ENCODE data around the gene ATP1A4.
"Not testable (repeated sequence)": the region's sequence is repeated elsewhere in the genome, so short reads cannot be mapped to it uniquely, and the experiment has no call there.

ATP1A4 gene

DNA sequence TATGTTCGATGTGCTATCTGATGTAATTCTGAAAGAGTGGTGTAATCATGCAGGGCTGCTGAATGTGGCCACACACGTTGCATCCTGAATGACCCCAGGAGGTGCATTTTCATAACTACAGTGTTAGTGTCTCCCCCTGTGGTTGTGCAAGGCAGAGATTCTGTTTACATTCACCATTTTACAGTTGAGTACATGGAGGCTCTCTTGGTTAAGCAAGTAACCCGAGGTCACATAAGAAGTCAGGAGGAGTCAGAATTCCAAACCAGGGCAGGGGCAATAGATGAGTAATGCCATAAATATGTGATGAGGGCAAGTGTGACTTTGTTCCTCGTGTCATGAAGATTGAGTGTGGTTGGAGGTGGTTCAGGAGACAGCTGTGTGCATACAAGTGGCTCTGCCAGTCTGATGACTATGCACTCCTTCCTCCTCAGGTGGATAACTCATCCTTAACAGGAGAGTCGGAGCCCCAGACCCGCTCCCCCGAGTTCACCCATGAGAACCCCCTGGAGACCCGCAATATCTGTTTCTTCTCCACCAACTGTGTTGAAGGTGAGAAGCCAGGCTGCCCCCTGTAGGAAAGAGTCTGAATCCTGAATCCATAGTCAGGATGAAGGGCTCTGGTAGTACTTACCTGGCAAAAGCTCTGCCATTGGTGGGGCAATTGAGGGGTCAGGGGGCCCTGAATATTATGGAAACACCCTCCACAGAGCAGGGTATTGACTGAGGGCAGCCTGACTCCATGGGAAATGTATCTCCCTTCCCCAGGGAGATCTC lies 26.5 kb upstream of the ATP1A4 start:
- FAIRE-seq = no peak

DNA sequence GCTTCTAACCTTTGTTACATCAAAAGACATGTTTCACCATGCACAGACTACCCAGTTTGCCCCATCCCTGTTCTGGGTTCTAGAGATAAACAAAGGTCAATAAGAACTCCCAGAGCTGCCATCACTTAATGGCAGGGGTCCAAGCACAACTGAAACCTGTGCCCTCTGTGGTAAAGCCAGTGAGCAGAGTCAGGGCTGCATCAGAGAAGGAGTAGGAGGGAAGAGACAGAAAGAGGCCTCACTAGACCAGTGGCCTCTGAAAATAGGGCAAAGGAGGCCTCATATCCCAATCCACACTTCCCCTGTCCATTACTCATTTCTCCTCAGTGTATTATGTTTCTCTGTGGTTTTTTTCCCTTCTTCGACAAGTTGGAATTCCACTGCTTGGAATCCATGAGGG lies 25.7 kb upstream of the ATP1A4 start:
- FAIRE-seq = no peak

DNA sequence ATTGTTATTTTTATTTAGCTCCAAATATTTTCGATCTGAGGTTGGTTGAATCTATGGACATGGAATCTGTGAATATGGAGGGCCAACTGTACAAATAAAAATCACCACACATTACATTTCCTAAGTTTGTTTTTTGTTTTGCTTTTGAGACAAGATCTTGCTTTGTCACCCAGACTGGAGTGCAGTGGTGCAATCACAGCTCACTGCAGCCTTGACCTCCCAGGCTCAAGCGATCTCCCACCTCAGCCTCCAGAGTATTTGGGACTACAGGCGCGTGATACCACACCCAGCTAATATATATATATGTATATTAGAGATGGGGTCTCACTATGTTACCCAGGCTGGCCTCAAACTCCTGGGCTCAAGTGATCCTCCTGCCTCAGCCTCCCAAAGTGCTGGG lies 25.1 kb upstream of the ATP1A4 start:
- not testable (repeated sequence) for FAIRE-seq

DNA sequence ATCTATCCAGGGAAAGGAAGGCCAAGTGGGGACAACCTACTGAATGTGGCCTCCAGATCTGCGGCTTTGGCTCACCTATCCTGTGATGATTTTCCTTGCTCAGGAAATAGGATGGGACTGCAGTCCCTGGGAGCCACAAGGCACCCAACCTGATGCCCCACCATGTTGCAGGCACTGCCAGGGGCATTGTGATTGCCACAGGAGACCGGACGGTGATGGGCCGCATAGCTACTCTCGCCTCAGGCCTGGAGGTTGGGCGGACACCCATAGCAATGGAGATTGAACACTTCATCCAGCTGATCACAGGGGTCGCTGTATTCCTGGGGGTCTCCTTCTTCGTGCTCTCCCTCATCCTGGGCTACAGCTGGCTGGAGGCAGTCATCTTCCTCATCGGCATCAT lies 24.0 kb upstream of the ATP1A4 start:
- no peak for FAIRE-seq

DNA sequence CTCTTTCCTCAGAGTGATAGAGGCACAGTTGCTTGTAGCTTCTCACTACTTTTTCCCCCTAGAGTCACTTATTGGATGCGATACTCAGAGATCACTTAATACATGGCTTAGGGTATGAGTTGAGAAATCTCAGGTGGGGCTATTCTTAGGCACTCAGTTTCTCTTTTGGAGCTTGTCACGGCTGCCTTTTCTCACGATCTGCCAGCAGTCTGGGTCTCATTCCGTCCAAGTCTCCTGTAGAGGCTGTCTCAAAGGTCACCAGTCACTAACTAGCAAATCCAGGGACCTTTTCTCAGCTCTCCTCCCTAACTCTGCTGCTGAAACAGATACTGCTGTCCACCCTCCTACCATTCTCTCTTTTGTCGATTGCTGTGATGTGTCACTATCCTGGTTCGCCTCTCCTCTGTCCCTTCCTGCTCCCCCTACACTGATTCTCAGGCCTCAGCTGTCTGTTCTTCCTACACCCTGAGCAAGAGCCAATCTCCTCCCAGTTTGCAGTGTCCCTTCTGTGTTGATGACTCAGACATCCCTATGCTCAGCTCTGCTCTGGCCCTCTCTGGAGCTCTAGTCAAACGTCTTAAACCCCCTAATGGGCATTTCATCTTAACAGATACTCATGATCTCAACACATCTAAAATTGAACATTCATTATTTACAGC lies 23.4 kb upstream of the ATP1A4 start:
- FAIRE-seq = no peak

DNA sequence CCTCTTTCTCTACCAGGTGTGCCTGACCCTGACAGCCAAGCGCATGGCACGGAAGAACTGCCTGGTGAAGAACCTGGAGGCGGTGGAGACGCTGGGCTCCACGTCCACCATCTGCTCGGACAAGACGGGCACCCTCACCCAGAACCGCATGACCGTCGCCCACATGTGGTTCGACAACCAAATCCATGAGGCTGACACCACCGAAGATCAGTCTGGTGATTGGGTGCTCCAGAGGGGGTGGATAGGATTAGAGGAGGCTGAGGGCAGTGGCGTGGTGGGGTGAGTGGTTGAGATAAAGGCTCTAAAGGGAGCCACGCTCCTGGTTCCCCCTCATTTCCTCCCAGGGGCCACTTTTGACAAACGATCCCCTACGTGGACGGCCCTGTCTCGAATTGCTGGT lies 22.8 kb upstream of the ATP1A4 start:
- no peak for FAIRE-seq

DNA sequence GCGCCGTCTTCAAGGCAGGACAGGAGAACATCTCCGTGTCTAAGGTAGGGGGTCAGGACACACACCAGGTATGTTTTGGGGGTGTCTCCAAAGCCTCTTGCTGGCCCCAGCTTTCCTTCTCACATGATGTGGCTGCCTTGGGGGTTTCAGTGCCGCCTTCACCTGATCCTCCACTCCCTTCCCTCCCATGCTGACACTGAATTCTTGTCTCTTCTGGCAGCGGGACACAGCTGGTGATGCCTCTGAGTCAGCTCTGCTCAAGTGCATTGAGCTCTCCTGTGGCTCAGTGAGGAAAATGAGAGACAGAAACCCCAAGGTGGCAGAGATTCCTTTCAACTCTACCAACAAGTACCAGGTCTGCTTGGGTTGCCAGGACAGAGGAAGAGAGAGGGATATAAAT lies 22.4 kb upstream of the ATP1A4 start:
- FAIRE-seq = no peak

DNA sequence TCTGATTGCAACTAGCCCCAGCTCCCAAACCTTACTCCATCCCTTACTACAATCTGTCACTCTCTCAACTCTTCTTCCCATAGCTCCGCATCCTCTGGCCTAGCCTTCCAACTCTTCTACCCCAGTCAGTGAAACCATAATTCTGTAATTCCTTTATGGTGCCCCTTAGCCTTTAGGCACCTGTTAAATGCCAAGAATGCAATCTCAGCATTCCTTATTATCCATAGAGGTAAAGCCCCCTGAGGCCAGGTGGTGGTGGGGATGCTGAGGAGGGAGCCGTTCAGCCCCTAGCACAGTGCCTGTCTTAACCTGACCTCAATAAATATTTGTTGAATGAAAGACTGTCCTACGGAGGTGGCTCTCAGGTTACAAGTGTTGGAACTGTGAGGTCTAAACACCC lies 21.8 kb upstream of the ATP1A4 start:
- FAIRE-seq = no peak

DNA sequence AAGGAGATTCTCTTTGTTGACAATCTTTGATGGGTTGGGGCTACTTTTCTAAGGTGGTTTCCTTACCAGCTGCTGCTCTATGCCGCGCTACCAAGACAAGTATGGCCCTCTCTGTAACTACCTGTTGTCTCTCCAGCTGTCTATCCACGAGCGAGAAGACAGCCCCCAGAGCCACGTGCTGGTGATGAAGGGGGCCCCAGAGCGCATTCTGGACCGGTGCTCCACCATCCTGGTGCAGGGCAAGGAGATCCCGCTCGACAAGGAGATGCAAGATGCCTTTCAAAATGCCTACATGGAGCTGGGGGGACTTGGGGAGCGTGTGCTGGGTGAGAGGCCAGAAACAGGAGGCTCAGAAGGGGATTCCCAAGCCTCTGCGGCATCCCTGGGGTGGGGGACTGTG lies 21.4 kb upstream of the ATP1A4 start:
- FAIRE-seq = no peak

DNA sequence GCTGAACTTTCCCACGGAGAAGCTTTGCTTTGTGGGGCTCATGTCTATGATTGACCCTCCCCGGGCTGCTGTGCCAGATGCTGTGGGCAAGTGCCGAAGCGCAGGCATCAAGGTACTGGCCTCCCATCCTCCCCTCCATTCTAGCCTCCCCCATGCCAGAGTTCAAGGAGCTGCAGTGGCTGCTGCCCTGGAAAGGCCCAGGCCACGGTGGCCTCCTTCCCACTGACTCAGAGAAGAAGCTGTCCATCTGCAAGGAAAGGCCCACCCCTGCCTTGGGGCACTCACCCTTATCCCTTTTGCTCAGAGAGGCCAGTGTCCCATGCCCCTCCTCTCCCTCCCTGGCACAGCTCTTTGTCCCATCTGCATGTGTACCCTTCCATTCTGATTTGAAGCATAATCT lies 20.9 kb upstream of the ATP1A4 start:
- no peak for FAIRE-seq

DNA sequence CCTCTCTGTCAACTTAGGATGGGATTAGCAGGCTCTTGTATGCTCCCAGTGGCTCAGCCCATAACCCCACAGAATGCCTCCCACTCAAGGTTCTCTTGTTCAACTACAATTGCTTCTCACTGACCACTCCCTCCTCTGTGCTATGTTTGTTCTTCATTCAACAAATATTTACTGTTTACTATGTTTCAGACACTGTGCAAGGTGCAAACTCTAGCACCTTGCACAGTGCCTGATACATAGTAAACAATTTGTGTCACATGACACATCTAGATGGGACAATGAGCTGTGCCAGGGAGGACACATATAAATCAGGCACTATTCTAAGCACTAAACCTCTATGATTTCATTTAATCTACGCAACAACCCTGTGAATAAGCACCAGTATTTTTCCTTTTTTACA lies 20.5 kb upstream of the ATP1A4 start:
- no peak for FAIRE-seq

DNA sequence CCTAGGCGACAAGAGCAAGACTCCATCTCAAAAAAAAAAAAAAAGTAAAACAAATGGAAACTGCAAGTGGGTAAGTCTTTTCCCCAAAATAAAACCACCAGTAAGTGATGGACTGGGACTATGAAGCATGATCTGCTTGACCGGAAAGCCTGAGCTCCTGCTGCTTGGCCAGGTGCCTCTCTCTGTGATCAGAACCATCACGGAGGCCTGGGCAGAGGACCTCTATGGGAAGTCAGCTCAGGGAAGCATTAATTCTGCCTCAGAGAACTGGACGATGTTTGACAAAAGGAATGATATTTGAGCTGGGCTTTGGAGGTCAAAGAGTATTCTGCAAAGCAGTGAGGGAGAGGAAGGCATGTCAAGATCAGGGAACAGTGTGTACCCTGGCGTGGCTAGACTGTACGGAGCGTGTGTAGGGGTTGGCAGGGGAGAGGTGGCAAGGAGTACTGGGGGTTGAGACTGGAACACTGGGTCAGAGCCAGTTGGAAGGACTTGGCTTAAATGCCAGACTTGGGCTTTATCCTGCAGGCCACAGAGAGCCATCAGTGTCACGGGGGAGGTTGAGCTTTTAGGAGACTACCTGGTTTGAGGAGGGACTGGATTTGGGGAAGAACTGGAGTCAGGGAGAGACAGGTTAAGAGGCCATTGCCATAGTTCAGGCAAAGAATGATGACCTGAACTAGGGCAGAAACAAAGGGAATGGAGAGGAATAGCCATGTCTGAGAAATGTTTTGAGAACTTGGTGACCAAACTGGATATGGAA lies 19.4 kb upstream of the ATP1A4 start:
- no peak for FAIRE-seq

DNA sequence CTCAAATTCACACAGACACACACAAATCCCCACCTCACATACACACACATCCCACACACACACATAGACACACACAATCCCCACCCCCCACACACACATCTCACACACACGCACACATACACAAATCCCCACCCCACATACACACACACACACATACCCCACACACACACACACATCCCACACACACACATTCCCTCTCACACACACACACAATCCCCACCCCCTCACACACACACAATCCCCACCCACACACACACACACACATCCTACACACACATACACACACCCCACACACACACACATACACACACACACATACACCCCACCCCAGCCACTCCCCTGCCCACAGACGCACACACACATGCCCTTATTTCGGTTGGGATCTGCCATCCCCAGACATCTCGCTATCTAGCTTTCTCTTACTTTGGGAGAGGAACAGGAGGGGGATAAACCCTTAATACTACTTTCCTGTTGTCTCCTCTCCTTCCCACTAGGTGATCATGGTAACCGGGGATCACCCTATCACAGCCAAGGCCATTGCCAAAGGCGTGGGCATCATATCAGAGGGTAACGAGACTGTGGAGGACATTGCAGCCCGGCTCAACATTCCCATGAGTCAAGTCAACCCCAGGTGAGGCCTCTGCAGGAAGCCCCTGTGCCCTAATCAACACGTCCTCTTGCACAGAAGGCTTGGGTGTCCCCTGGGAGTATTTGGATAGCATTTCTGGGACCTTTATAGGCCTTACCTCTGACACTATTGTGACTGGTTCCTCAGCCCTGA lies 17.2 kb upstream of the ATP1A4 start:
- no peak for FAIRE-seq

DNA sequence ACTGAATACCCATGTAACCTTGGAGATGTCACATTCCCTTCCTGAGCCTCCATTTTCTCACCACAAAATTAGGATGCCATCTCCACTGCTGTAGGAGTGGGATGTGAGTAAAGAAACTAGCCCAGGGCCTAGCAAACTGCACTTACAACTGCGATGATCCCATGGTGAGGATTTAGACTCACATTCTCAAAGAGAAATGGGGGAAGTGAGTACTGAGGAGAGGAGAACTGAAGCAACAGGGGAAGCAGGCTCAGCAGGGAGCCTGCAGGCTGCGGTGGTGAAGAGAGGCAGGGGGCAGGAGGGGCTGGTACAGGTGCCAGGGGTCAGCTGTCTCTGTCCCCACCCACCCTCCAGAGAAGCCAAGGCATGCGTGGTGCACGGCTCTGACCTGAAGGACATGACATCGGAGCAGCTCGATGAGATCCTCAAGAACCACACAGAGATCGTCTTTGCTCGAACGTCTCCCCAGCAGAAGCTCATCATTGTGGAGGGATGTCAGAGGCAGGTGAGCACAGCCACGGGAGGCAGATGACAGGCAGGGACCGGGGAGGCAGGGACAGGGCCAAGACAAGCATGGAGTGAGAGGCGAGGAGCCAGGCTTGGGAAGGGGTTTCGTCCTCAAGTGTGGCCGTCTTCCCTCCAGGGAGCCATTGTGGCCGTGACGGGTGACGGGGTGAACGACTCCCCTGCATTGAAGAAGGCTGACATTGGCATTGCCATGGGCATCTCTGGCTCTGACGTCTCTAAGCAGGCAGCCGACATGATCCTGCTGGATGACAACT lies 16.4 kb upstream of the ATP1A4 start:
- no peak for FAIRE-seq

DNA sequence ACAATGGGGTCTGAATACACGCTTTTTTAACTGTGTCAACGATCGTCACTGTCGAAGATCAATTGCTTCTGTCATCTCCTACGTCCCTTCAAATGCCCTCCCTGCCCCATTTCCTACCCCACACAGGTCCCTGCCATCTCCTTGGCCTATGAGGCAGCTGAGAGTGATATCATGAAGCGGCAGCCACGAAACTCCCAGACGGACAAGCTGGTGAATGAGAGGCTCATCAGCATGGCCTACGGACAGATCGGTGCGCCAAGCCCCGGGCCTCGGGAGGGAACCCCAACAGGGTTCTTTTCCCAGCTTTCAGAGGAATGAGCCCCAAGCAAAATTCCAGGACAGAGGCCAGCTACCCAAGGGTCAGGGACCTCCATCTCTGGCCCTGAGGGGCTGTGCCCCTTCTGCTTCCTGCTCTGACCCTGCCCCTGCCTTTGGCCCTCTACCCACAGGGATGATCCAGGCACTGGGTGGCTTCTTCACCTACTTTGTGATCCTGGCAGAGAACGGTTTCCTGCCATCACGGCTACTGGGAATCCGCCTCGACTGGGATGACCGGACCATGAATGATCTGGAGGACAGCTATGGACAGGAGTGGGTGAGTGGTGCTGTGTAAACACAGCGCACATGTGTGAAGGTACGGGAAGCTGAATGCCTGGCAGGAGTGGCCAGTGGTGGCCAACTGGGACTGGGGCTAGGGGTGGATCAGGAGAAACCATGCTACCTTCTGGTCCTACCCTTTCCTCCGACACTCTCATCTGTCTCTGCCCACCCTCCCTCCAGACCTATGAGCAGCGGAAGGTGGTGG lies 15.1 kb upstream of the ATP1A4 start:
- no peak for FAIRE-seq

DNA sequence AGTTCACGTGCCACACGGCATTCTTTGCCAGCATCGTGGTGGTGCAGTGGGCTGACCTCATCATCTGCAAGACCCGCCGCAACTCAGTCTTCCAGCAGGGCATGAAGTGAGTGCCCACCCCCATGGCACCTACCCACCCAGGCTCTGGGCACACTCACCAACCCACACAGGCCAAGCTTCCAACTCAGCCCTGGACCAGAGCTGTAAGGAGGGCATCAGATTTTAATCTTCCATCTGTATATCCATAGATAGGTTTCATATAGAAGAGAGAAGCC lies 14.5 kb upstream of the ATP1A4 start:
- FAIRE-seq = no peak

DNA sequence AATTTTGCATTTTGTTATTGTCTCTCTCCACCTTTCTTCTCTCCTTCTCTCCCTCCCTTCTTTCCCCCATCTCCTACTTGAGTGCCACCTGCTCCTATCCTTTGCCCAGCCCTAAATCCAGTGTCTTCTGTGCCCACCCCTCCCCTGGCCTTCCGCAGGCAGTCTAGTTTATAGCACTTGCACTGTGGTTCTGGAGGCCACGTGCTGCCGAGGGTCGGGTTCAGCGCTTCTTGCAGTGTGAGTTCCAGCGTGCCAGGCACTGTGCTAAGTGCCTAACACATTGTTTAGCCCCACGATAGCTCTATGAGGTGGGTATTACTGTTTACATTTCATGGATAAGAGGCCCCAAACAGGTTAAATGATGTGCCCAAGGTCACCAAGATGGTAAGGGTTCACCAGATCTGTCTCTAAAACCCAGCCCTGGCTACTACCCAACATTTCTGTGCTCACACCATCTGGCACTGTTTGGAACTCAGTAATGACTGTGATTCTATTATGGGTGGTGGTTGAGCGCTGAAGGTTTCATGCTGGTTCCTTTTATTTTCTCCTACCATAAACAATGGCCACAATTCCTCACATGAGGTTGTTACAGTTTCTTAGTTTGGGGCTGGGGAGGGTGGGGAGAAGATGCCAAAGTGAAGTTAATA lies 14.1 kb upstream of the ATP1A4 start:
- no peak for FAIRE-seq

DNA sequence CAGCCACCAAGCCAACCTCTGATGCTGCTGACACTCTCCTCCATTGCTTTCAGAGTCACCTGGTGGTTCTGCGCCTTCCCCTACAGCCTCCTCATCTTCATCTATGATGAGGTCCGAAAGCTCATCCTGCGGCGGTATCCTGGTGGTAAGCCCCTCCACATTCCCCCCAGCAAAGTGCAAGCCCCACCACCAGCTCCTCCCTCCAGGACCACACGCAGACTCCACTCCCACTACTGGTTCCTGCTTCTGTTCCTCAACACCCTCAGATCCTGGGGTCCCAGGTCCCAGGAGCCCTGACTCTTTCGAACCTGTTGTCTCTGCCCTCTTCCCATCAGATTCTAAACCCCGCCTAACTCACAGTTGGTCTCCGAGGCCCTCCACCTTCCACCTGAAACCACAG lies 11.6 kb upstream of the ATP1A4 start:
- no peak for FAIRE-seq

DNA sequence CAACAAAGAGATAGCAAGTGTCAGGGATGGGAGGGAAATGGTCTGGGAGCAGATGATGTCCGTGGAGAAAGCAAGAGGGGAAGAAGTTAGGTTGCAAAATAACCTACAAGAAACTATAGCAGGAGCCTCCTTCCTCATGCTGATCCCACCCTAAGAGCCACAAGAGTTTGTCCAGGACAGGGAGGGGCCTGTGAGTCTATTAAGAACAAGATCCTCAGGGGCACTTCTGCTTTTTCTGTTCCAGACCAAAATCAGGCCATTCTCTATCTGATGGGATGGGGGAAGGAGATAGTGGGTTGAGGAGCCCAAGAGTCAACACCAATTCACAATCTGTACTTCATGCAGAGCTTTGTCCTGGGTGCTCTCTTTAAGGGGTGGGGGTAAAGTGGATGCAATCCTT lies 7.7 kb upstream of the ATP1A4 start:
- FAIRE-seq = no peak

DNA sequence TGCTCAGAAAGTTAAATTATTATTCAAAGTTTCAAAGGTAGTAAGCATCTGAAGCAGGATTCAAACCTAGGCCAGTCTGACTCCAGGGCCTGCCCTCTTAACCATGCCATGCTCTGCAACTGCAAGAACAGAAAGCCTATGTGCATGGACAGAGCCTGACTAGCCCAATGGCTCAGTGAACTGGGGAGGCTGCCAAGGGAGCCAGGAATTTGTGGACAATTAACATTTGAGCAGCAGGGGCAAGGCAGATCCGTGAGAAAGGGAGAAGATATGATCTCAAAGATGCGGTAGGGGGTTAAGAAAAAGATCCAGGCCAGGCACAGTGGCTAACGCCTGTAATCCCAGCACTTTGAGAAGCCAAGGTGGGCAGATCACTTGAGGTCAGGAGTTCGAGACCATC lies 6.5 kb upstream of the ATP1A4 start:
- FAIRE-seq = no peak

DNA sequence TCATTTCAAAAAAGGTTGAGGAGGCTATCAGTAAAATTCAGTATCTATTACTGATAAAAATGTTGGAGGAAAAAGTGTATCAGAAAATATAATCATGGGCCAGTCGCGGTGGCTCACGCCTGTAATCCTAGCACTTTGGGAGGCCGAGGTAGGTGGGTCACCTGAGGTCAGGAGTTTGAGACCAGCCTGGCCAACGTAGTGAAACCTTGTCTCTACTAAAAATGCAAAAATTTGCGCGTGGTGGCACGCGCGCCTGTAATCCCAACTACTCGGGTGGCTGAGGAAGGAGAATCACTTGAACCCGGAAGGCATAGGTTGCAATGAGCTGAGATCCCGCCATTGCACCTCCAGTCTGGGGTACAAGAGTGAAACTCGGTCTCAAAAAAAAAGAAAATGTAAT lies 5.3 kb upstream of the ATP1A4 start:
- FAIRE-seq = no peak

Measured in G401.6 (cell line).